ENCODE data around the gene AMPD3. TPM values are rescaled to one million over a fixed set of nuclear protein-coding genes. Genes with fewer than 3 reads are reported as not detected.

Gene AMPD3
- total RNA-seq, 1 donor from 2014 or later = 16.2 TPM

DNA sequence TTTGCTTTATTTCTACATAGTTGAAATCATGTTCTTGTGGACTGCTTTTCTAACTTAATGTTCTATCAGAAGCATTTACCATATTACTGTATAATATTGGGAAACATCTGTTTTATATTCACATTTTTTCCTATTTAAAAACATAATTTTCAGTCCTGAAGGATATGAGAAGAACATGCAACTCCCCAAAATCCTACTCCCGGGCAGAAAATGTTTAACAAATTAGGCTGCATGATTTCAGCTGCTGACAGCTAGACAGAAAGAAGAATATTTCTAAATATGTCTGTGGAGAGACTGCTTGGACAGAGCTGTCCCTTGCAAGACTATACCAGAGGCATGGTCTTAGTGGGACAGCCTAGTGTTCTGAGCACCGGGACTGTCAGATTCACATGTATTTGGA lies 15.7 kb upstream of the AMPD3 start:
- ATAC-seq = no peak

DNA sequence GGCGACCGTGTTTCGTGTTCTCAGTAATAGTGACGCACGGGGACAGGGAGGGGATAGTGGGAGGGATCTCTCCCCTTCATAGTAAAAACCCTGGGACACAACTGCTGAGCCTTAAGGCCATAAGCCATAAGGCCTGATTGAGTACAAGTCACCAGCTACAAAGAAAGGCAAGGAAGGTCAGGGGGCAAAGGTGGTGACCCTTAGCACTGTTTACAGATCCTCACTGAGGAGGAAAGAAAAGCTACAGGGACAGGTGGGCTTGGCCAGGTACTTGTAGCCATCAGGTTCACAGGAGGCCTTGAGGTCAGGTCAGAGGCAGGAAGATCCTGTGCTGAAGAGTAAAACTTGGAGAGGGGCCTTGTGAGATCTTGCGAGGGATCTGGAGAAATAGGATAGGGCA lies 15.1 kb upstream of the AMPD3 start:
- no peak for ATAC-seq

DNA sequence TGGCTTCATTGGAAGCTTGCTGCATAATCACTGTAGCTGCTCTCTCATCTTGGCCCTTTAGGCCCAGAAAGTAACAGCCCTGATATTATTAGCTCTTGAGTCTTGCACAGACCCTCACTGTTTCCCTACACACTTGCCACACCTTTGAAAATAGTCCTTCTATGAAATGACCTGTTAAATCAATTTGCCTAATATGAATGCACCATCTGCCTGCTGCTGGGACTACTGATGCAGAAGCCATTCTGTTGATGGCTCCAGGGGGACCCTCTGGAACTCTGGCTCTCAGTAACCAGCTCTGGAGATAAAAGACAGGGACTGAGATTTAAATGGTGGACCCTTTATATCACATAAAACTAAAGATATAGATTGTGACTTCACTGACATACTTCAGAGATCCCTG lies 14.7 kb upstream of the AMPD3 start:
- no peak for ATAC-seq

- no peak for ATAC-seq
Observed at GRCh38 chr11:10441091-10441490, 14.0 kb upstream of the AMPD3 start.

- peak; percentile 44 for ATAC-seq
Observed at GRCh38 chr11:10441652-10442503, 13.2 kb upstream of the AMPD3 start.

- ATAC-seq = no peak
Observed at GRCh38 chr11:10443152-10443551, 11.9 kb upstream of the AMPD3 start.

DNA sequence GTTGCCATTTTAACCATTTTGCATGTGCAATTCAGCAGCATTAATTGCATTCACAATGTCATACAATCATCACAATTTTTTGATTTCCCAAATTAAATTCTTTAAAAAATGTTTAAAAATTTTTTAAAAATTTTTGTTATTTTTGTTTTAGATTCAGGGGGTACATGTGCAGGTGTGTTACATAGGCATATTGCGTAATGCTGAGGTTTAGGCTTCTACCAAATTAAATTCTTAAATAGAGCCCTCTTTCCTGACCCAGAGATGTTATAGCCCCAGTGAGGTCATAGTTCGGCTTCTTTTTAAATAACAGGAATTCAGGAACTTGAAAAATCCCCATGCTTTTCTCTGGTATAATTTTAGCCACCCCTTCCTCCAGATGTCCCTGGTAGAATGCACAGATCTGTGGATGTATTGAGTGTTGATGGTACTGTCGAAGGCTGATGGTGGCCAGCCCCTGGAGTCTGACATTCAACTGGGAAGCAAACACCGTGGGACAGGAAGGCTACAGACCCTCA lies 11.3 kb upstream of the AMPD3 start:
- ATAC-seq = no peak

DNA sequence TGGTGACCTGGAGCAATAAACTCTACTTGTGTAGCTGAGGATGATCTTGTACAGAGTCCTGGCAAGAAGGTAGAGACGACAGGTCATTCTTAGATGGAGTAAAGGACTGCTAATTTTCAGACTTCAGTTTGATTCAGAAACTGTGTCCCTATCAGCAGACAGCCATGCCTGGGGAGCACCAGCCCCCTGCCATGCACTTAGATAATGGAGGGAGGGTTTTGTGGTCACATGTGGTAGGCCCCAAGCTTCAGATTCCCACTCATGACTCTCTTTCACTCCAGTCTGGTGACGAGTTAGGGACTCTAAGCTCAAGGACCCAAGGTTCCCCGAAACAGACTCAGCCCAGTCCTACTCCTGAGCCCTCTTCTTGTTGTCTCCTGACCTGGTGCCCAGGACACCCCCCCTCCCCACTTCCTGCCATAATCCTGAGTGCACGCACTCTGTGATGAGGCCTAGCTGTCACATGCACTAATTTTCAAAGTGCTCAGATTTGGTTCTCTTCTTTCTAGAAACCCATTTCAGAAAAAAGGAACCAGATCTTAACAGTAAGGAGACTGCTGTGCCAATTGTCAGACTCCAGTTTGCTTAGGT lies 10.2 kb upstream of the AMPD3 start:
- ATAC-seq = no peak

GRCh38 chr11:10447445-10447844 lies 7.6 kb upstream of the AMPD3 start:
- no peak for ATAC-seq

DNA sequence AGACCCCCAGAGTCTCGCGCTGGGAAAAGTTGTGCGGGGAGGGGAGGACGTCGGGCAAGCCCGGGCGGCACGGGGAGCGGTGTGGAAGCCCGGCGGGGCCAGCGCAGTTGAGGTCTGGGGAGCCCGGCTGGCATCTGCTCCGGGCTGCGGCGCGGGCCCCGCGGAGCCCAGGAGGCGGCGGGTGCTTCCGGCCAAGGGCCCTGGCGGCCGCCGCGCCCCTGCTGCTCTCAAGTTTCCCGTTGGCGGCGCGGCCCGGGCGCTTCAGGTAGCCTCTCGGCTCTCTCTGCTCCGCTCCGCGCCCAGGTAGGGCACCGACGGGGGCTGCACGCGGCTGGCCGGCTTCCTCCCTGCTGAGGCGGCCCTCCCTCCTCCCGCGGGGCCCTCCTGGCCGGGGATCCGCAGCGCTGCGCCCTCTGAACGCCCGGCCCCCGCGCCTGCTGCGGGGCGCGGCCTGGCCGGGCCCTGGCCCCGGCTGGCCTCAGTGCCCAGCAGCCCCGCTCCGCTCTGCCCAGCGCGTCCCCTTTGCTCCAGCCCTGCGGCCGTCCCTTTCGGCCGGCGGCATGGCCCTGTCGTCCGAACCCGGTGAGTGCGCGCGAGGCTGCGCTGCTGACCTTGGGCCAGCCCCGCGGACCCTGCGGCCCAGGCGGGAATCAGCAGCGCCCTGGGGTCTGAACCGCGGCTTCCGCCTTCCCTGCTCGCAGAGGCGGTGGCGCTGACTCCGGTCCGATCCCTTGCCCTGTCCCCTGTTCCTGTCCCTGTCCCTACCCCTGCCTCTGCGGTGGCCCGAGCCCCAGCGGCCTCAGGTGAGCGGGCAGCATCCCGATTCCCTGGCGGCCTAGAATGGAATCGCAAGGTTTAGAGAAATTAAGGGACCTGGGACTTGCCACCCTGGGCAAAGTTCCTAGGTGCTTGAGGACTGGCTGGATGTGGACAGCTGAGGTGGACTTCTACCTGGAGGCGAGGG lies 4.3 kb upstream of the AMPD3 start:
- ATAC-seq = peak; percentile 65

- peak; percentile 1 for ATAC-seq
Observed at GRCh38 chr11:10451426-10452116, 3.5 kb upstream of the AMPD3 start.

DNA sequence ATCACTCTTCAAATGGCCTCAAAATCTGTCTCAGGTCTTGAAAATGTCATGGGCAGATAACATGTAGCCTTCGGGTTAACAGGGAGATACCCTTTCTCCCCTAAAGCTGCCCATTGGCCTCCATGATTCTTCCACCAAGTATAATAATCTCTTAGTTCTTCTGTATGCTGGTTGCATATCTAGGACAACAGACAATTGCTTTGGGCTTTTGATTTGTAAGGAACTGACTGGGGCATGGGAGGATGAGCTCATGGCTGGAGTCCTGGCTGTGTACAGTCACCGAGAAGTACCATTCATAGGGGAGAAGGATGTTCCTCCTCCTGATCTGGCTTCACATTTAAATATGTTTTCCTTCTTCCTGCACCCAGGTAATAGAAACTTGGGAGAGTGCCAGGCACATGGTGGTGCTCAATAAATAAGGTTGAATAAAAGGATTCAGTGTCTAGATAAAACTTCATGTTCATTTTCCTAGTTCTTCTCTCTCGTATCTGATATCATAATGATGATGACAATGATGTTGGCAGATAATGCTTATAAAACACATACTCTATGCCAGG lies 2.8 kb upstream of the AMPD3 start:
- peak; percentile 40 for ATAC-seq

DNA sequence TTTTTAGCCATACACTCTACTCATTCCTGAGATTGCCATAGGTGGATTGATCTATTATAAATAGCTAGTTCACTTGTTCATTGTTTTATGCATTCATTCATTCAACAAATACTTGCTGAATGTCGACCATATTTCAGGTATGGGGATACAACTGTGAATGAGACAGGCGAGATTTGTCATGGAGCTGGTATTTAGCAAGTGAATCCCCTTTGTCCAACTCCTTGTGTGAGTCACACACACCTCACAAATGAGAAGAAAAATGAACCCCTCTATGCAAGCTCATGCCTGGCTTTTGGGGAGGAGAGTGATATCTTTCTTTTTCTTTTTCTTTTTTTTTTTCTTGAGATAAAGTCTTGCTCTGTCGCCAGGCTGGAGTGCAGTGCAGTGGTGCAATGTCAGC lies 1.8 kb upstream of the AMPD3 start:
- no peak for ATAC-seq

DNA sequence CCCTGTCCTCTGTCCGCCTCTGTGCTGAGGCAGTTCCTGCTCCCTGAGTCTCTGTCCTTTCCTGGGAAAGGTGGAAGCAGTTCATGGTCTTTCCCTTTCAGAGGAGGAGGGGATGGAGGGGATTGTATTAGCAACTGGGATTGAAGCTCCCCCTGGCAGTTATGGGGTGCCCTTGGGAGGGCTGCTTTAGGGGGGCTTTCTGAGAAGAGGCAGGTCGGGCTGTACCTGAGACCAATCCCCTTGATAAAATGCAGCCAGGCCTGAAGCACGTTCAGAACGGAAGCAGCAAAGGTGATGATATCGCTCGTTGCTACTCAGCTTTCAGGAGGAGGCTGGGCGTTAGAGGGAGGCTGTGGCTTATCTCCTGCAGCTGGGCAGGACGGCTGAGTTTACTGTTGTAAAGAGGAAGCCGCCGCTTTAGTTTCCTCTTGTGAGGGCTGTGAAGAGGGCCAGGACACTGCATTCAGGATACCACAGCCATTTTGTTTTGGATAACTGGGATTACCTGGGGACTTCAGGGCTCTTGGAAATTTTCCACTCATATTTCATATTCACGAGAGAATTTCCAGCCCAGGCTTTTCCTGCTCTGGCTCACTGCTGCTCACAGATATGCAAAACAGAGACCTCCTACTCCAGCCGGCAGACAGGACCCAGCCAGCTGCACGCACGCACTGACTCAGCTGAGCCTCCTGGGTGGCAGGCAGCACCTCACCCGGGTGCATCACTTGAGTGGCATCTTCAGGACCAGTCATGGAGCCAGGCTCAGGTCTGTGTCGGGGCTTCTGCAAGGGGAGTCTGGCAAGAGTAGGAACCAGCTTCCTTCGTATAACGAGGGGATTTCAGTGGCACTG lies 798 bp downstream of the AMPD3 start:
- ATAC-seq = peak; percentile 71

DNA sequence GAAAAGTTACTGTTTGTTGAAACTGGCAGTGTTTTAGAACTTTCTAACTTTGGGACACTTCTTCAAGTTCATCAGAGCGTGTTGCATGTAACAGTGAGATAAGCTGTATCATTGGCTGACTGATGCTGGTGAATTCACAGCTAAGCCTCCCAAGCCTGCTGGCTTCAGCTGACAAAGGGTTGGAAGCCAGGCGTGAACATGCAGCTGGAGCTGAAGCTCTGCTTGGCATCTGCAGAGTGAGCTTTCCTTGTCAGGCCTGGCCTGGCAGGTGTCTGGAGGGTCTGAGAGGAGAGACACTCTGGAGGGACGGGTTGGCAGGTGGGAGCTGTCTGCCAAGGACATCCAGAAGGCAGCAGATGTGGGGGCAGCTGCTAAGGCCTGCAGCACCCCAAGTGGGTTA lies 1.5 kb downstream of the AMPD3 start:
- no peak for ATAC-seq

GRCh38 chr11:10457901-10458300 lies 2.8 kb downstream of the AMPD3 start:
- ATAC-seq = no peak

DNA sequence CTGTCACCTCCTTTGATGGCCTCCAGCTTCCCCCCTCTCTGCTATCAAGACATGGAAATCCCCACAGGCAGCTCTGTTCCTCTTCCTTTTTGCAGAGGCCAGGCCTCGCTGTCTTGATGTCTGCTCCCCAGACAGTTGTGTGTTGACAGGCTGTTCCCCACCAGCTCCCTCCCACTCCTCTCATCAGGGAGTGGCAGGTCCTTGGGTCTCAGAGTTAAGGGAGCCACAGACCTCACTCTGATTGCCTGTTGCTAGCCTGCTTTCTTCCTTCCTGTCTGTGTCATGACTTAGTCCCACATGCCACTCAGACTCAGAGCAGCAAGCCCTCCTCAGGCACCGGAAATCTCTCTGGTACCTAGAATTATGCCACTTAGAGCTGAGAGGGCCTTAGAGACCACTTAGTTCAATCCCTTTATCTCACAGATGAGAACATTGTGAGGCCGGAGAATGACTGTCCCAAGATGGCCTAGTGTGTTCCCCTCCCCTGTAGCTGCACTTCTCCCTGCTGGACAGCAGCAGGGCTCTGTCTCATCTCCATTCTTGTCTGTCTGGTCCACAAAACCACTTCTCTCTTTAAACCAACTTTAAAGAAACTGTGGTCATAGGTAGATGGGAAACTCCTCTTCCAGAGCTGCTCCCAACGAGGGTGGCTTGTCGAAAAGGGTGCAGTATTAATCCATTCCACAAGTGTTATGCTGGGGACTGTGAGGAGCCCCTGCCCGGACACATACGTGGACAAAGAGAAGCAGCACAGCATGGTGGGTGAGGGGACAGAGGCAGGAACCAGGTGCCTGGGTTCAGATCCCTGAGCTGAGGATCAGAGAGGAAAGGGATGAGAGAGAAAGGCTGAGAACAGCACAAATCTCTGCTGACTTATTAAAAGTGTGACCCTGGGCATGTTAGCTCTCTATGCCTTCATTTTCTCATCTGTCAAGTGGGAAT lies 4.2 kb downstream of the AMPD3 start:
- no peak for ATAC-seq

GRCh38 chr11:10460611-10461275 lies 5.7 kb downstream of the AMPD3 start:
- ATAC-seq = no peak

DNA sequence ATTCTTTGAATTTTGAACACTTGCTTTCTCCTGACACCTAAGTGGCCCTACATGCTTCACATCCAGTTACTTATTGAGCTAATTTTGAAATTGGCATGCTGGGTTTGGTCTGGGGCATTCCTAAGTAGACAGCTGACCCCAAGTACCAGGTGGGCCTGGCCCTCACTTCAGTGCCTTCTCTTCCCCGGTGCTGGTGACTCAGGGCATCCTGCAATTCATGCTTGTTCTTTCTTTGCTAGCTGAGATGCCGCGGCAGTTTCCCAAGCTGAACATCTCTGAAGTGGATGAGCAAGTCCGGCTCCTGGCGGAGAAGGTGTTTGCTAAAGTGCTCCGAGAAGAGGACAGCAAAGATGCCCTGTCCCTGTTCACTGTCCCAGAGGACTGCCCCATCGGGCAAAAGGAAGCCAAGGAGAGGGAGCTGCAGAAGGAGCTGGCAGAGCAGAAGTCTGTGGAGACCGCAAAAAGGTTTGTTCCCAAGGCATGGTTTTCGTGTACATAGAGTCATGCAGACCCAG lies 6.3 kb downstream of the AMPD3 start:
- ATAC-seq = no peak

Measured in esophagus mucosa (tissue), 1 donor.